Smooth muscle cell (in vitro differentiated cells): ENCODE measurements around the gene PTPRO. TPM values are rescaled to one million over a fixed set of nuclear protein-coding genes. Genes with fewer than 3 reads are reported as not detected.

Experiments used
- DNase-seq: peaks from one replicate; lab custom pipeline; 2025; ENCODE audit not compliant: unreplicated experiment; lab: John Stamatoyannopoulos, UW
- H2AFZ ChIP-seq: fragments of 200-600 bp; sonication (generic); 2 replicates; pipeline ENCODE4 v1.6.0; 2016; ENCODE audit warnings: antibody characterized with exemption, low read depth, mild to moderate bottlenecking
- H3F3A ChIP-seq: fragments of 200-600 bp; sonication (generic); 2 replicates; pipeline ENCODE4 v1.6.0; 2017; ENCODE audit warnings: antibody characterized with exemption, low read depth
- H3K27ac ChIP-seq: fragments of 200-600 bp; sonication (generic); 2 replicates; pipeline ENCODE4 v1.5.1; 2016; ENCODE audit warnings: low read depth, mild to moderate bottlenecking
- H3K27me3 ChIP-seq: fragments of 200-600 bp; sonication (generic); 2 replicates; pipeline ENCODE4 v1.6.1; 2016; ENCODE audit warnings: low read depth, mild to moderate bottlenecking
- H3K36me3 ChIP-seq: fragments of 200-600 bp; sonication (generic); 2 replicates; pipeline ENCODE4 v1.5.1; 2016; ENCODE audit warnings: low read depth
- H3K4me1 ChIP-seq: fragments of 200-600 bp; sonication (generic); 2 replicates; pipeline ENCODE4 v1.5.1; 2016; ENCODE audit warnings: low read depth
- H3K4me2 ChIP-seq: fragments of 200-600 bp; sonication (generic); 2 replicates; pipeline ENCODE4 v1.6.0; 2016; ENCODE audit warnings: mild to moderate bottlenecking
- H3K4me3 ChIP-seq: fragments of 200-600 bp; sonication (generic); 2 replicates; pipeline ENCODE4 v1.5.1; 2016; ENCODE audit warnings: mild to moderate bottlenecking
- H3K79me2 ChIP-seq: fragments of 200-600 bp; sonication (generic); 2 replicates; pipeline ENCODE4 v1.6.0; 2016; ENCODE audit warnings: low read depth, mild to moderate bottlenecking
- H3K9ac ChIP-seq: fragments of 200-600 bp; sonication (generic); 2 replicates; pipeline ENCODE4 v1.6.0; 2016; ENCODE audit warnings: low read depth
- H3K9me3 ChIP-seq: fragments of 200-600 bp; sonication (generic); replicated peaks from 2 replicates; pipeline ENCODE4 v1.5.1; 2016; ENCODE audit warnings: low read depth
- H4K20me1 ChIP-seq: fragments of 200-600 bp; sonication (generic); 2 replicates; pipeline ENCODE4 v1.6.0; 2016; ENCODE audit warnings: low read depth
- WGBS: methylation state at CpG from one replicate; pipeline ENCODE4 v1.1.7; 2016; ENCODE audit warnings: low lambda C conversion rate; 5-methylcytosine and 5-hydroxymethylcytosine counted together
- polyA plus RNA-seq: library from polyadenylated mRNA; unstranded; fragments of >200 nt; fragmentation: Nextera tagmentation; extraction: Ambion mirVana; gene quantifications from 2 replicates; pipeline ENCODE4 v1.2.1, GENCODE V29; 2016
- total RNA-seq: library from RNA; depleted of rRNA; stranded (reverse); fragments of >200 nt; gene quantifications from 2 replicates; pipeline ENCODE4 v1.2.3, GENCODE V29; 2014
- TF ChIP-seq, protein P1 (sequence below): fragments of 200-600 bp; sonication (generic); IDR thresholded peaks from 2 replicates; pipeline ENCODE4 v1.5.1; 2017; ENCODE audit warnings: borderline replicate concordance, mild to moderate bottlenecking, antibody characterized with exemption; ENCODE audit not compliant: insufficient read depth, poor library complexity, severe bottlenecking

Gene PTPRO
- total and polyA plus RNA-seq, 2 experiments from 2014 or later: not detected

DNA sequence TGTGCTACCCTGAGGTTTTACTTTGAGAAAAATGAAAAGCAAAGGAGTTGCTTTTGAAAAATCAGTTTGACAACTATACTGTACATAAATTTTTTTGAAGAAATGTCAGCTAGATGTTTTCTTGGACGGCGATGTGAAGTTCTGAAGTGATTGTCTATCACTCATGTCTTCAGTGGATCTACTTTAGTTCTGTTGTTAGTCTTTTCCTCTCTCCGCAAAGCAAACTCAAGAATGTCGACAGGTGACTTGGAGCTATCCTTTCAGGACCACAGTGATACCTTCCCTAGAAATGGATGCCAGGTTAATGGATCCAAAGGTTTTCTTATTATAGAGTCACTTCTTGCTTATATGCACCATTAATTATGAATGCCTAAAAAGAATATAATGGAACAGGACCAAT, 1.2 kb downstream of the PTPRO start:
- 30% methylated on average over 4 of the region's 4 CpGs for WGBS

DNA sequence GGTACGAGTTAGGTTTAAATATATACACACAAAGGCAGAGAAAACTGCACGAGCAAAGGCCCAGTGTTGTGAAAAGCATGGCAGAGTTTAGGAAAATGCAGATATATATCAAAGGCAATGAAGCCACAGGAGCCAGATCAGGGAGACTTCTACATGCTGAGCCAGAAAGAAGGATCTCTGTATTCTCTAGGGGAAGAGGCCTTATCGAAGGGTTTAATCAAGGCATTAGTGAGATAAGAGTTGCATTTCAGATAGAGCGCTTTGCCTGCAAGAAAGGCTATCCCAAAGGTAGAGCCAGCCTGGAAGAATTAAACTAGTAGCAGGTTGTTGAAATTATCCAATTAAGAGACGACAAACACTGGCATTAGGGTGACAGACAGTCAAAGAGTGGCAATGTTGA, 7.6 kb downstream of the PTPRO start:
- Histone ChIP-seq H3K27me3 (peaks cover 49% of the 10 kb centered on the region), H3K36me3 (no peaks in the 10 kb centered on the region), H3K4me2 (no peak overlapping the region), H2AFZ (no peak overlapping the region), H4K20me1 (no peaks in the 10 kb centered on the region), H3K4me3 (no peak overlapping the region), H3K4me1 (no peaks in the 10 kb centered on the region), H3K27ac (no peak overlapping the region), H3K9me3 (no peaks in the 10 kb centered on the region), H3K9ac (no peak overlapping the region), H3K79me2 (no peaks in the 10 kb centered on the region), H3F3A (no peaks in the 10 kb centered on the region)
- no peak for DNase-seq
- TF ChIP-seq, protein P1, sequence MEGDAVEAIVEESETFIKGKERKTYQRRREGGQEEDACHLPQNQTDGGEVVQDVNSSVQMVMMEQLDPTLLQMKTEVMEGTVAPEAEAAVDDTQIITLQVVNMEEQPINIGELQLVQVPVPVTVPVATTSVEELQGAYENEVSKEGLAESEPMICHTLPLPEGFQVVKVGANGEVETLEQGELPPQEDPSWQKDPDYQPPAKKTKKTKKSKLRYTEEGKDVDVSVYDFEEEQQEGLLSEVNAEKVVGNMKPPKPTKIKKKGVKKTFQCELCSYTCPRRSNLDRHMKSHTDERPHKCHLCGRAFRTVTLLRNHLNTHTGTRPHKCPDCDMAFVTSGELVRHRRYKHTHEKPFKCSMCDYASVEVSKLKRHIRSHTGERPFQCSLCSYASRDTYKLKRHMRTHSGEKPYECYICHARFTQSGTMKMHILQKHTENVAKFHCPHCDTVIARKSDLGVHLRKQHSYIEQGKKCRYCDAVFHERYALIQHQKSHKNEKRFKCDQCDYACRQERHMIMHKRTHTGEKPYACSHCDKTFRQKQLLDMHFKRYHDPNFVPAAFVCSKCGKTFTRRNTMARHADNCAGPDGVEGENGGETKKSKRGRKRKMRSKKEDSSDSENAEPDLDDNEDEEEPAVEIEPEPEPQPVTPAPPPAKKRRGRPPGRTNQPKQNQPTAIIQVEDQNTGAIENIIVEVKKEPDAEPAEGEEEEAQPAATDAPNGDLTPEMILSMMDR: no peak
- 72% methylated on average over 5 of the region's 5 CpGs for WGBS

More for the DNA sequence above, 1.2 kb downstream of the PTPRO start:
- DNase-seq: no peak
- Histone ChIP-seq H3K4me3 (peak overlapping the region; percentile 41), H3K9ac (no peak overlapping the region), H3K4me1 (peaks cover 4% of the 10 kb centered on the region), H3K4me2 (no peak overlapping the region), H3K27me3 (peaks cover 93% of the 10 kb centered on the region), H3K36me3 (no peaks in the 10 kb centered on the region), H3K27ac (no peak overlapping the region), H3F3A (no peaks in the 10 kb centered on the region), H2AFZ (no peak overlapping the region), H4K20me1 (no peaks in the 10 kb centered on the region), H3K9me3 (no peaks in the 10 kb centered on the region), H3K79me2 (no peaks in the 10 kb centered on the region)
- TF ChIP-seq, protein P1: no peak

DNA sequence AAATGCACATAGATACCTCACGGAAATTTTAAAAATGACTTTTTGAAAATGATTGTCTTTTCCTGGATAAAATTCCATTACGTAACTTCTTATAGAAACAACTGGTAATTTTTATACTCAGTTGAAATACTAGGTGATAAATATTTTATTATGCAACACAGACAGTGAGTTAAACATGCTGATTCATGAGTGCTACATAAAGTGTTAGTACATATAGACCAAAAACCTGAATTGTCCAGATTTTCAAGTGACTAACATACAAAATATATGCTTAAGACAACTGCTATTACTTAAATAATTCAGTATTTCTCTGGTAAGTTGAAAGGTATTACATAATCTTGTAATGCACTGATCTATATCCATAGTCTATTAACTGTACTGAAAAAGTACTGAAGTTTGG, 11.9 kb downstream of the PTPRO start:
- no peak for DNase-seq
- H3K27ac ChIP-seq: no peak overlapping the region
- H3K79me2 ChIP-seq: no peaks in the 10 kb centered on the region
- H3K4me1 ChIP-seq: no peaks in the 10 kb centered on the region
- H3K9me3 ChIP-seq: no peaks in the 10 kb centered on the region
- H4K20me1 ChIP-seq: no peaks in the 10 kb centered on the region
- no peak overlapping the region for H3K4me2 ChIP-seq
- H3K36me3 ChIP-seq: no peaks in the 10 kb centered on the region
- no peaks in the 10 kb centered on the region for H3F3A ChIP-seq
- TF ChIP-seq, protein P1: no peak
- H3K4me3 ChIP-seq: no peak overlapping the region
- H3K27me3 ChIP-seq: peaks cover 23% of the 10 kb centered on the region
- WGBS: 88% methylated on average over 2 of the region's 2 CpGs
- no peak overlapping the region for H3K9ac ChIP-seq
- H2AFZ ChIP-seq: no peak overlapping the region

DNA sequence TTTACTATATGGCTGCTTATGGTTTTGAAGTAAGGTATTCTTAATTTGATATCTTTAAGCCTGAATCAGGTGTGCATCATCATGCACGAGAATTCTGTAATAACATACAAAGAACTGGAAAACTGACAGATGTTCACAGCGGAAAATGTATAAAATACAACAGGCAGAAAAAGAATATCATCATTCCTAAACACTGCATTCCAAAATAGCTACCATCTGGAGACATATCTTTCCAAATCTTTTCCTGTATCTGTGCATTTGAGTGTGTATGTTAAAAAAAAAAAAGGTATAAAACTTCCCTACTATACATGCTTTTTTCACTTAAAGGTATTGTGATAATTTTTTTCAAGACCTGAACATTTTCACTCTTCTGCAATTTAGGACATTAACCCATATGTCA, 13.7 kb downstream of the PTPRO start:
- DNase-seq: no peak

More for the DNA sequence above, 13.7 kb downstream of the PTPRO start:
- H3K79me2 ChIP-seq: no peaks in the 10 kb centered on the region
- TF ChIP-seq, protein P1: no peak
- WGBS: 89% methylated on average over 2 of the region's 2 CpGs
- H3K36me3 ChIP-seq: no peaks in the 10 kb centered on the region
- H3K27ac ChIP-seq: no peak overlapping the region
- H3K4me3 ChIP-seq: no peak overlapping the region
- H3K4me1 ChIP-seq: no peaks in the 10 kb centered on the region
- H3K9ac ChIP-seq: no peak overlapping the region
- H4K20me1 ChIP-seq: no peaks in the 10 kb centered on the region
- H2AFZ ChIP-seq: no peak overlapping the region
- no peaks in the 10 kb centered on the region for H3F3A ChIP-seq
- no peak overlapping the region for H3K4me2 ChIP-seq
- no peaks in the 10 kb centered on the region for H3K9me3 ChIP-seq
- H3K27me3 ChIP-seq: peaks cover 19% of the 10 kb centered on the region
